ENCODE data around the gene PRKCA. TPM values are rescaled to one million over a fixed set of nuclear protein-coding genes. Genes with fewer than 3 reads are reported as not detected.

The PRKCA gene
- total RNA-seq, 1 donor from 2014 or later, result 5.6 TPM

- TF ChIP-seq, protein P1, sequence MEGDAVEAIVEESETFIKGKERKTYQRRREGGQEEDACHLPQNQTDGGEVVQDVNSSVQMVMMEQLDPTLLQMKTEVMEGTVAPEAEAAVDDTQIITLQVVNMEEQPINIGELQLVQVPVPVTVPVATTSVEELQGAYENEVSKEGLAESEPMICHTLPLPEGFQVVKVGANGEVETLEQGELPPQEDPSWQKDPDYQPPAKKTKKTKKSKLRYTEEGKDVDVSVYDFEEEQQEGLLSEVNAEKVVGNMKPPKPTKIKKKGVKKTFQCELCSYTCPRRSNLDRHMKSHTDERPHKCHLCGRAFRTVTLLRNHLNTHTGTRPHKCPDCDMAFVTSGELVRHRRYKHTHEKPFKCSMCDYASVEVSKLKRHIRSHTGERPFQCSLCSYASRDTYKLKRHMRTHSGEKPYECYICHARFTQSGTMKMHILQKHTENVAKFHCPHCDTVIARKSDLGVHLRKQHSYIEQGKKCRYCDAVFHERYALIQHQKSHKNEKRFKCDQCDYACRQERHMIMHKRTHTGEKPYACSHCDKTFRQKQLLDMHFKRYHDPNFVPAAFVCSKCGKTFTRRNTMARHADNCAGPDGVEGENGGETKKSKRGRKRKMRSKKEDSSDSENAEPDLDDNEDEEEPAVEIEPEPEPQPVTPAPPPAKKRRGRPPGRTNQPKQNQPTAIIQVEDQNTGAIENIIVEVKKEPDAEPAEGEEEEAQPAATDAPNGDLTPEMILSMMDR (IDR thresholded peaks at IDR 0.05; ENCODE audit: borderline replicate concordance), result no peak
- no peaks in the 10 kb centered on the region for H3K27me3 ChIP-seq (ENCODE audit: low read depth)
- H3K9me3 ChIP-seq (replicated peaks), result no peaks in the 10 kb centered on the region
- H3K4me3 ChIP-seq, result no peak overlapping the region
- DNase-seq, result no peak
- no peaks in the 10 kb centered on the region for H3K36me3 ChIP-seq
- H3K4me1 ChIP-seq, result no peaks in the 10 kb centered on the region
- no peak overlapping the region for H3K27ac ChIP-seq (replicated peaks)
- intact Hi-C loops (cut with micrococcal nuclease), result no loop called here
Measured at GRCh38 chr17:66387392-66387981, 85.1 kb downstream of the PRKCA start.

GRCh38 chr17:66392783-66393437, 90.5 kb downstream of the PRKCA start:
- no peak for DNase-seq
- H3K9me3 ChIP-seq (replicated peaks), result no peaks in the 10 kb centered on the region
- H3K27ac ChIP-seq (replicated peaks), result no peak overlapping the region
- H3K4me1 ChIP-seq, result no peaks in the 10 kb centered on the region
- TF ChIP-seq, protein P1 (IDR thresholded peaks at IDR 0.05; ENCODE audit: borderline replicate concordance), result no peak
- H3K27me3 ChIP-seq (ENCODE audit: low read depth), result no peaks in the 10 kb centered on the region
- no peak overlapping the region for H3K4me3 ChIP-seq
- H3K36me3 ChIP-seq, result no peaks in the 10 kb centered on the region
- intact Hi-C loops (cut with micrococcal nuclease), result no loop called here

DNA sequence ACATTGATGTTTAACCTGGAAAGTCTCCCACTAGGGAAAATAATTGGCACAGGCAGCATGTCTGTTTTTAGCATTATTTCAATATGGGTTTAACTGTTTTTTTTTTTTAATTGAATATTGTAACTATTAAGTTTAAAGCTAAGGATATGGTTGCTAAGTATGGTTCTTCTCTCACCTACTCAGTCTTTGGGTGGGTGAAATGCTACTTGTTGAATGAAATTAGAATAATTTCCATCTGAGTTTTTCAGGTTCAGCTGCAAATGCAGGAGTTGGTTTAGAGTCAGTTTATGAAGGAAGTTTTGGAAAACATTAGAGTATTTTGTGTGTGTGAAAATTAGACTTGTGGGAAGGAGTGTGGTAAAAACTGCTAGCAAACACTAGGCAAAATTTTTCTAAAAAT, 93.5 kb downstream of the PRKCA start:
- DNase-seq, result no peak
- TF ChIP-seq, protein P1 (IDR thresholded peaks at IDR 0.05; ENCODE audit: borderline replicate concordance), result no peak

GRCh38 chr17:66397486-66397885, 95.1 kb downstream of the PRKCA start:
- no peaks in the 10 kb centered on the region for H3K9me3 ChIP-seq (replicated peaks)
- no peak overlapping the region for H3K27ac ChIP-seq (replicated peaks)
- H3K36me3 ChIP-seq, result no peaks in the 10 kb centered on the region
- no peak for DNase-seq
- no peak overlapping the region for H3K4me3 ChIP-seq
- TF ChIP-seq, protein P1 (IDR thresholded peaks at IDR 0.05; ENCODE audit: borderline replicate concordance), result no peak
- H3K27me3 ChIP-seq (ENCODE audit: low read depth), result no peaks in the 10 kb centered on the region
- no peaks in the 10 kb centered on the region for H3K4me1 ChIP-seq
- intact Hi-C loops (cut with micrococcal nuclease), result no loop called here

More for the DNA sequence above, 93.5 kb downstream of the PRKCA start:
- intact Hi-C loops (cut with micrococcal nuclease), result no loop called here
- no peaks in the 10 kb centered on the region for H3K36me3 ChIP-seq
- no peak overlapping the region for H3K4me3 ChIP-seq
- no peaks in the 10 kb centered on the region for H3K4me1 ChIP-seq
- no peak overlapping the region for H3K27ac ChIP-seq (replicated peaks)
- H3K27me3 ChIP-seq (ENCODE audit: low read depth), result no peaks in the 10 kb centered on the region
- H3K9me3 ChIP-seq (replicated peaks), result no peaks in the 10 kb centered on the region

DNA sequence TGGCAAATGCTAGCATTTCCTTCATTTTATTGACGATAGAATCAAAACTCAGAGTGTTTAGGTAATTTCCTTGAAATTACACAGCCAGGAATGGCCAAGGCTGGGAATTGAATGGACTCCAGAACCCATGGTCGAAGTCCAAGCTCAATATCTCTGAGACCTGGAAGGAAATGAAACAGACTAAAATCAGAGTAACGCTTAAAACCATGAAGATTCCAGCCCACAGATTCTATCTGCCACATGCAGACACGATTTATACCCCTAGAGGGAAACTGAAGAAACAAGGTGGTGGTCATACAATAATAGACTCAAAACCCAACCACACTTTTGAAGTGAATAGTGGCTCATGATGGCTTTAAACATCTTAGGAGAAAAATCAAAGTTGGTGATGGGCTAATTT, 95.6 kb downstream of the PRKCA start:
- H3K9me3 ChIP-seq (replicated peaks), result no peaks in the 10 kb centered on the region
- intact Hi-C loops (cut with micrococcal nuclease), result no loop called here
- H3K4me1 ChIP-seq, result no peaks in the 10 kb centered on the region
- TF ChIP-seq, protein P1 (IDR thresholded peaks at IDR 0.05; ENCODE audit: borderline replicate concordance), result no peak
- DNase-seq, result no peak
- no peak overlapping the region for H3K4me3 ChIP-seq
- H3K36me3 ChIP-seq, result no peaks in the 10 kb centered on the region
- H3K27ac ChIP-seq (replicated peaks), result no peak overlapping the region
- H3K27me3 ChIP-seq (ENCODE audit: low read depth), result no peaks in the 10 kb centered on the region
